Testis (tissue), 2 donors: ENCODE measurements around the gene DDHD1.

ENCODE experiments used
- CTCF ChIP-seq, 3 experiments: fragments of 450-650 bp in 2 of 3; fragments of 200-600 bp in 1 of 3; sonication (generic) in 1 of 3; IDR thresholded peaks; one replicate each; pipeline ENCODE4 v1.5.1; 2016 to 2019; ENCODE audit warnings: antibody characterized with exemption in 3 of 3, mild to moderate bottlenecking in 2 of 3, moderate library complexity in 1 of 3
- POLR2A ChIP-seq: fragments of 450-650 bp; IDR thresholded peaks from one replicate; pipeline ENCODE4 v1.6.1; 2017; ENCODE audit warnings: antibody characterized with exemption, mild to moderate bottlenecking, moderate library complexity

DNA sequence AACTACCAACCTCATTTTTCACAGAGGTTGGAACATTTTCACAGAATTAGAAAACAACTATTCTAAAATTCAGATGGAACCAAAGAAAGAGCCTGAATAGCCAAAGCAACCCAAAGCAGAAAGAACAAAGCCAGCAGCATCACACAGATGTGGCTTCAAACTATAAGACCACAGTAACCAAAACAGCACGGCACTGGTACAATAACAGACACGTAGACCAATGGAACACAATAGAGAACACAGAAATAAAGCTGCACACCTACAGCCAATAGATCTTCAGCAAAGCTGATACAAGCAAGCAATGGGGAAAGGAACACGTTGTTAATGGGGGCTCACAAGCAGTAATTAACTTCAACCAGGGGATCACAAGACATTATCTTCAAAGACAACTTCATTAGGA lies 114.5 kb downstream of the DDHD1 start:
- TF ChIP-seq CTCF (IDR thresholded peaks at IDR 0.05) (no peak), POLR2A (no peak)
